CD4-positive, alpha-beta T cell (primary cell): ENCODE data around the gene RAB7A. TPM values are rescaled to one million over a fixed set of nuclear protein-coding genes. Genes with fewer than 3 reads are reported as not detected.
A peak's percentile ranks its signal among the peaks of the same experiment; 100 is the strongest.

Experiments used
- ATAC-seq: fragments of 200-7000 bp; cut with Tn5 transposase; one replicate; pipeline ENCODE4 v1.10.0; 2022; ENCODE audit warnings: mild to moderate bottlenecking; ENCODE audit not compliant: poor library complexity
- CTCF ChIA-PET: fragments of 350-600 bp; sonication (Branson Sonifier 250); formaldehyde crosslinking; loops from one replicate; lab custom pipeline; 2021; ENCODE audit warnings: antibody characterized with exemption, inconsistent platforms; lab: Charles Lee
- POLR2A ChIA-PET: fragments of 350-600 bp; sonication (Branson Sonifier 250); formaldehyde crosslinking; loops from one replicate; lab custom pipeline; 2021; ENCODE audit warnings: antibody characterized with exemption, inconsistent platforms; lab: Charles Lee
- DNase-seq, 14 experiments: peaks; one replicate each; pipeline ENCODE4 v3.0.0-alpha.2; 2013 to 2020; ENCODE audit warnings: mixed read lengths in 2 of 14
- H3K27ac ChIP-seq, 2 donors: one replicate each; pipeline versions ENCODE4 v1.5.1 to v1.7.0; 2013; ENCODE audit warnings: low read length in 2 of 2, low read depth in 1 of 2, mild to moderate bottlenecking in 1 of 2
- H3K27me3 ChIP-seq, 2 experiments: 1 replicate in 1 of 2; 2 replicates in 1 of 2; pipeline versions ENCODE4 v1.6.1 to v1.7.0; 2013; ENCODE audit warnings: low read length in 2 of 2, control low read depth in 1 of 2, mild to moderate bottlenecking in 1 of 2, moderate library complexity in 1 of 2; ENCODE audit not compliant: insufficient read depth in 2 of 2, control insufficient read depth in 1 of 2
- H3K36me3 ChIP-seq: one replicate; pipeline ENCODE4 v1.6.1; 2013; ENCODE audit warnings: low read length, control low read depth; ENCODE audit not compliant: insufficient read depth
- H3K4me1 ChIP-seq: one replicate; pipeline ENCODE4 v1.6.1; 2013; ENCODE audit warnings: low read length, control low read depth; ENCODE audit not compliant: insufficient read depth
- H3K4me3 ChIP-seq: one replicate; pipeline ENCODE4 v1.5.1; 2013; ENCODE audit warnings: mild to moderate bottlenecking, low read length, moderate library complexity
- H3K9me3 ChIP-seq, 2 experiments: 1 replicate in 1 of 2; 2 replicates in 1 of 2; pipeline versions ENCODE4 v1.6.1 to v1.7.0; 2013; ENCODE audit warnings: low read length in 2 of 2, mild to moderate bottlenecking in 2 of 2, control low read depth in 1 of 2, moderate library complexity in 1 of 2; ENCODE audit not compliant: control insufficient read depth in 1 of 2, insufficient read depth in 1 of 2
- H3K27ac Mint-ChIP-seq: one replicate; pipeline ENCODE4 v1.8.0; 2020; ENCODE audit warnings: mixed read lengths
- H3K27me3 Mint-ChIP-seq: one replicate; pipeline ENCODE4 v1.8.0; 2021; ENCODE audit warnings: mixed read lengths
- H3K36me3 Mint-ChIP-seq: one replicate; pipeline ENCODE4 v1.8.0; 2021; ENCODE audit warnings: low read depth, mixed read lengths
- H3K4me1 Mint-ChIP-seq: one replicate; pipeline ENCODE4 v1.8.0; 2021; ENCODE audit warnings: low read depth, mixed read lengths
- H3K4me3 Mint-ChIP-seq: one replicate; pipeline ENCODE4 v1.8.0; 2020; ENCODE audit warnings: mild to moderate bottlenecking, mixed read lengths
- H3K9me3 Mint-ChIP-seq: one replicate; pipeline ENCODE4 v1.8.0; 2020; ENCODE audit warnings: mixed read lengths
- intact Hi-C, 2 experiments: fragments of 100-400 bp; cut with DNase I in 1 of 2; cut with micrococcal nuclease in 1 of 2; formaldehyde crosslinking; loops; one replicate each; pipeline versions ENCODE4 v1.15.1 to v1.9.0; 2023 to 2025; cut with DNase I, micrococcal nuclease
- total RNA-seq, 174 experiments: library from RNA in 2 of 174; stranded (reverse) in 2 of 174; gene quantifications; one replicate each; pipeline ENCODE4 v1.2.3 and lab custom pipeline; 2021 to 2026
- TF ChIP-seq, protein P1 (sequence below): fragments of 200-600 bp; IDR thresholded peaks from one replicate; pipeline ENCODE4 v1.8.0; 2022; ENCODE audit warnings: antibody characterized with exemption, mild to moderate bottlenecking

The RAB7A gene
- total RNA-seq, 2 experiments from 2014 or later: 113 to 121 TPM

GRCh38 chr3:128680603-128681368, 45.2 kb upstream of the RAB7A start:
- ChIA-PET CTCF (interaction anchor here (0.6 to 3.4 kb wide), 53 partner anchors 12 to 763 kb away, joined by 3 to 45 read pairs (median 4); partner anchors contain the start of genes ACAD9, IFT122, MBD4 and RAB7A), POLR2A (interaction anchor here (0.6 to 3.3 kb wide), 43 partner anchors 9 to 760 kb away, joined by 3 to 83 read pairs (median 7); partner anchors contain the start of genes ACAD9, IFT122, MBD4 and RAB43)
- peak overlapping the region; percentile 97 for H3K4me3 Mint-ChIP-seq
- peaks cover 34% of the 10 kb centered on the region for H3K4me1 ChIP-seq
- no peaks in the 10 kb centered on the region for H3K9me3 ChIP-seq
- H3K36me3 Mint-ChIP-seq: no peaks in the 10 kb centered on the region
- intact Hi-C loops: loop anchor here (1.0 to 2.0 kb wide), 11 partner anchors 30 to 242 kb away; partner anchors contain the start of genes RAB7A (in 2 of the 2) and RPN1 (in 1 of the 2)
- peak overlapping the region; percentile 70 for H3K4me3 ChIP-seq
- DNase-seq (peak; percentile 94 to 100 (median 97)), ATAC-seq (peak; percentile 85)
- no peaks in the 10 kb centered on the region for H3K9me3 Mint-ChIP-seq
- H3K27me3 Mint-ChIP-seq: no peaks in the 10 kb centered on the region
- H3K27ac Mint-ChIP-seq: peak overlapping the region; percentile 94
- H3K4me1 Mint-ChIP-seq: peaks cover 40% of the 10 kb centered on the region
- peak overlapping the region; percentile 88 to 96 for H3K27ac ChIP-seq
- TF ChIP-seq, protein P1, sequence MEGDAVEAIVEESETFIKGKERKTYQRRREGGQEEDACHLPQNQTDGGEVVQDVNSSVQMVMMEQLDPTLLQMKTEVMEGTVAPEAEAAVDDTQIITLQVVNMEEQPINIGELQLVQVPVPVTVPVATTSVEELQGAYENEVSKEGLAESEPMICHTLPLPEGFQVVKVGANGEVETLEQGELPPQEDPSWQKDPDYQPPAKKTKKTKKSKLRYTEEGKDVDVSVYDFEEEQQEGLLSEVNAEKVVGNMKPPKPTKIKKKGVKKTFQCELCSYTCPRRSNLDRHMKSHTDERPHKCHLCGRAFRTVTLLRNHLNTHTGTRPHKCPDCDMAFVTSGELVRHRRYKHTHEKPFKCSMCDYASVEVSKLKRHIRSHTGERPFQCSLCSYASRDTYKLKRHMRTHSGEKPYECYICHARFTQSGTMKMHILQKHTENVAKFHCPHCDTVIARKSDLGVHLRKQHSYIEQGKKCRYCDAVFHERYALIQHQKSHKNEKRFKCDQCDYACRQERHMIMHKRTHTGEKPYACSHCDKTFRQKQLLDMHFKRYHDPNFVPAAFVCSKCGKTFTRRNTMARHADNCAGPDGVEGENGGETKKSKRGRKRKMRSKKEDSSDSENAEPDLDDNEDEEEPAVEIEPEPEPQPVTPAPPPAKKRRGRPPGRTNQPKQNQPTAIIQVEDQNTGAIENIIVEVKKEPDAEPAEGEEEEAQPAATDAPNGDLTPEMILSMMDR: peak; percentile 92
- H3K36me3 ChIP-seq: no peaks in the 10 kb centered on the region
- H3K27me3 ChIP-seq: no peaks in the 10 kb centered on the region

DNA sequence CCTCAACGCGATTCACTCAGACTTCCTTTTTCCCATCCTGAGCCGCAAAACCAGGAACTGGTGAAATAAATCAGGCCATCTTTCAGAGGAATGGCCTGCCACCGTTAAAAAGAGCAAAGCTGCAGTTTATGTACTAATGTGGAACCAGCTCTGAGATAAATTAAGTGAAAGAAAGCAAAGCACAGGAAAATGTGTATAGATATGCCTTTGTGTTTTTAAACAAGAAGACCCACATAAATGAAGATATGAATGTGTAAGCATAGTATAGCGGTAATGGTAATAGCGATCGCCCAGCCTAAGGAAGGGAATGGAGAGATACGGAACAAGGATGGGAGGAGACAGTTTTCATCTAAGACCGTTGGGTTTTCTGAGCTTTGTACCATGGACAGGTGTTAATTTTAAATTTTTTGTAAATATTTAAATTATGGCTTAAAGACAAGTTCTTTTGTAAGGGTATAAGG, 44.6 kb upstream of the RAB7A start:
- ChIA-PET CTCF (interaction anchor here (1.0 to 3.4 kb wide), 44 partner anchors 12 to 759 kb away, joined by 3 to 45 read pairs (median 5); partner anchors contain the start of genes ACAD9, IFT122, MBD4 and RAB7A), POLR2A (interaction anchor here (0.7 to 3.3 kb wide), 27 partner anchors 8 to 759 kb away, joined by 3 to 83 read pairs (median 10); partner anchors contain the start of genes ACAD9, IFT122, MBD4 and RAB43)
- H3K4me3 Mint-ChIP-seq: peak overlapping the region; percentile 97
- no peaks in the 10 kb centered on the region for H3K27me3 ChIP-seq
- peaks cover 40% of the 10 kb centered on the region for H3K4me1 Mint-ChIP-seq
- no peak for DNase-seq
- H3K4me1 ChIP-seq: peaks cover 34% of the 10 kb centered on the region
- H3K9me3 ChIP-seq: no peaks in the 10 kb centered on the region
- H3K9me3 Mint-ChIP-seq: no peaks in the 10 kb centered on the region
- intact Hi-C loops: loop anchor here (1.0 to 2.0 kb wide), 8 partner anchors 31 to 241 kb away; partner anchors contain the start of genes RAB7A (in 2 of the 2) and RPN1 (in 1 of the 2)
- peak overlapping the region; percentile 70 for H3K4me3 ChIP-seq
- TF ChIP-seq, protein P1: no peak
- H3K36me3 ChIP-seq: no peaks in the 10 kb centered on the region
- H3K27me3 Mint-ChIP-seq: no peaks in the 10 kb centered on the region
- H3K36me3 Mint-ChIP-seq: no peaks in the 10 kb centered on the region
- no peak for ATAC-seq
- H3K27ac ChIP-seq: peak overlapping the region; percentile 88 to 96
- peak overlapping the region; percentile 94 for H3K27ac Mint-ChIP-seq

DNA sequence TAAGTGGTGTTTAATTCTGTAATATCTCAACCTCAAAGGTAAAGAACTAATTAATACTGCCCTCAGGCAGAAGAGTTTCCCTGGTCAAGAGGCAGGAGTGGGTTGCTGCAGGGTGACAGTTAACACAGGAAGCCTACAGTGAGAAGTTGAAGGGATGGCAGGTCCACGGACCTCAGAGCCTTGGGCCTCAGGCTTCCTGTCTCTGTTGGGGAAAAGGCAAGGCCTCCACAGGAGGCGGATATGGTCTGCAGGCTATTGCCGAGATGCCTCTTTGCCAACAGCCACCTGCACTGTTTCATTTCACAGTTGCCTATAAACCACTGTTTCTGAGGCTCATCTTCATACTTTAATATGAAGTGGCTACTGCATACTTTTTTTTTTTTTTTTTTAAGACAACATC, 42.0 kb upstream of the RAB7A start:
- TF ChIP-seq, protein P1: no peak
- Mint-ChIP-seq H3K36me3 (no peaks in the 10 kb centered on the region), H3K4me3 (no peak overlapping the region), H3K4me1 (peaks cover 34% of the 10 kb centered on the region), H3K9me3 (no peaks in the 10 kb centered on the region), H3K27me3 (no peaks in the 10 kb centered on the region), H3K27ac (no peak overlapping the region)
- CTCF ChIA-PET: interaction anchor here (1.3 kb wide), 1 partner anchor 66 kb away, joined by 5 read pairs; no protein-coding TSS in a partner anchor
- no peaks in the 10 kb centered on the region for H3K27me3 ChIP-seq
- POLR2A ChIA-PET: interaction anchor here (1.7 kb wide), 1 partner anchor 120 kb away, joined by 5 read pairs; no protein-coding TSS in a partner anchor
- H3K4me3 ChIP-seq: no peak overlapping the region
- H3K27ac ChIP-seq: no peak overlapping the region
- no peak for ATAC-seq
- DNase-seq: peak in 1 of 14 experiments; percentile 17
- H3K4me1 ChIP-seq: peaks cover 34% of the 10 kb centered on the region
- intact Hi-C loops: no loop called here
- H3K9me3 ChIP-seq: no peaks in the 10 kb centered on the region
- no peaks in the 10 kb centered on the region for H3K36me3 ChIP-seq
